Measurements from ENCODE around the gene ARHGEF38.
"Not testable (repeated sequence)": the region's sequence is repeated elsewhere in the genome, so short reads cannot be mapped to it uniquely, and the experiment has no call there.

The ARHGEF38 gene

GRCh38 chr4:105652286-105652888 lies 100.0 kb downstream of the ARHGEF38 start:
- DNase-seq (ENCODE audit: low read depth in 2 of 2), result no peak

- no peak for DNase-seq (ENCODE audit: low read depth in 2 of 2)
Observed at GRCh38 chr4:105657117-105657765, 104.8 kb downstream of the ARHGEF38 start.

GRCh38 chr4:105659190-105659589 lies 106.8 kb downstream of the ARHGEF38 start:
- no peak for DNase-seq (ENCODE audit: low read depth in 2 of 2)

GRCh38 chr4:105661028-105661427 lies 108.6 kb downstream of the ARHGEF38 start:
- no peak for DNase-seq (ENCODE audit: low read depth in 2 of 2)

GRCh38 chr4:105662935-105663675 lies 110.7 kb downstream of the ARHGEF38 start:
- DNase-seq (ENCODE audit: low read depth in 2 of 2), result no peak

- DNase-seq (ENCODE audit: low read depth in 2 of 2), result no peak
Observed at GRCh38 chr4:105666693-105667092, 114.3 kb downstream of the ARHGEF38 start.

- no peak for DNase-seq (ENCODE audit: low read depth in 2 of 2)
Observed at GRCh38 chr4:105670684-105671083, 118.3 kb downstream of the ARHGEF38 start.

- no peak for DNase-seq (ENCODE audit: low read depth in 2 of 2)
Observed at GRCh38 chr4:105671301-105671700, 118.9 kb downstream of the ARHGEF38 start.

GRCh38 chr4:105674011-105674410 lies 121.6 kb downstream of the ARHGEF38 start:
- no peak for DNase-seq (ENCODE audit: low read depth in 2 of 2)

- no peak for DNase-seq (ENCODE audit: low read depth in 2 of 2)
Observed at GRCh38 chr4:105677709-105678108, 125.3 kb downstream of the ARHGEF38 start.

- DNase-seq (ENCODE audit: low read depth in 2 of 2), result no peak
Observed at GRCh38 chr4:105679186-105679585, 126.8 kb downstream of the ARHGEF38 start.

- DNase-seq (ENCODE audit: low read depth in 2 of 2), result no peak
Observed at GRCh38 chr4:105683038-105683437, 130.6 kb downstream of the ARHGEF38 start.

GRCh38 chr4:105686571-105686970 lies 134.2 kb downstream of the ARHGEF38 start:
- no peak for DNase-seq (ENCODE audit: low read depth in 2 of 2)

GRCh38 chr4:105694812-105695211 lies 142.4 kb downstream of the ARHGEF38 start:
- DNase-seq (ENCODE audit: low read depth in 2 of 2), result not testable (repeated sequence)

GRCh38 chr4:105695832-105696231 lies 143.4 kb downstream of the ARHGEF38 start:
- DNase-seq (ENCODE audit: low read depth in 2 of 2), result not testable (repeated sequence)

GRCh38 chr4:105698607-105699006 lies 146.2 kb downstream of the ARHGEF38 start:
- DNase-seq (ENCODE audit: low read depth in 2 of 2), result no peak

- DNase-seq (ENCODE audit: low read depth in 2 of 2), result no peak
Observed at GRCh38 chr4:105707782-105708180, 155.4 kb downstream of the ARHGEF38 start.

- peak; percentile 82 to 84 for DNase-seq (ENCODE audit: low read depth in 2 of 2)
Observed at GRCh38 chr4:105708181-105709080, 156.0 kb downstream of the ARHGEF38 start, which contains the start of the genes GSTCD and INTS12. TSS of gene GSTCD (plus strand) at chr4:105708784. CDS start at chr4:105717614, 8,830 bp downstream. TSS of gene INTS12 (minus strand) at chr4:105708689. CDS start at chr4:105700005, 8,684 bp downstream.

- no peak for DNase-seq (ENCODE audit: low read depth in 2 of 2)
Observed at GRCh38 chr4:105709081-105709450, 156.6 kb downstream of the ARHGEF38 start.

GRCh38 chr4:105710012-105710600 lies 157.7 kb downstream of the ARHGEF38 start:
- no peak for DNase-seq (ENCODE audit: low read depth in 2 of 2)

- DNase-seq (ENCODE audit: low read depth in 2 of 2), result no peak
Observed at GRCh38 chr4:105710678-105711077, 158.3 kb downstream of the ARHGEF38 start.
